Endothelial cell (in vitro differentiated cells): ENCODE measurements around the gene TBX21. TPM values are rescaled to one million over a fixed set of nuclear protein-coding genes. Genes with fewer than 3 reads are reported as not detected.

Source experiments
- DNase-seq: peaks from one replicate; pipeline ENCODE4 v3.0.0; 2021; ENCODE audit warnings: low spot score
- H3K27ac Mint-ChIP-seq: one replicate; pipeline ENCODE4 v1.8.0; 2021; ENCODE audit warnings: mixed read lengths, inconsistent platforms; ENCODE audit not compliant: unreplicated experiment
- H3K27me3 Mint-ChIP-seq: one replicate; pipeline ENCODE4 v1.8.0; 2021; ENCODE audit warnings: mild to moderate bottlenecking, moderate library complexity, mixed read lengths, inconsistent platforms; ENCODE audit not compliant: unreplicated experiment
- H3K36me3 Mint-ChIP-seq: one replicate; pipeline ENCODE4 v1.8.0; 2021; ENCODE audit warnings: mild to moderate bottlenecking, low read depth, mixed read lengths, inconsistent platforms; ENCODE audit not compliant: unreplicated experiment
- H3K4me1 Mint-ChIP-seq: one replicate; pipeline ENCODE4 v1.8.0; 2021; ENCODE audit warnings: mild to moderate bottlenecking, mixed read lengths, inconsistent platforms; ENCODE audit not compliant: unreplicated experiment
- H3K4me3 Mint-ChIP-seq: one replicate; pipeline ENCODE4 v1.8.0; 2021; ENCODE audit warnings: mild to moderate bottlenecking, mixed read lengths, inconsistent platforms; ENCODE audit not compliant: unreplicated experiment
- H3K9me3 Mint-ChIP-seq: one replicate; pipeline ENCODE4 v1.8.0; 2021; ENCODE audit warnings: mixed read lengths, inconsistent platforms; ENCODE audit not compliant: unreplicated experiment
- total RNA-seq: library from RNA; stranded (reverse); fragmentation: NEBNext Ultra II Directional; extraction: Animal tissue kit (Norgen Biotek cat#: 25700); gene quantifications from one replicate; pipeline ENCODE4 v1.2.1, GENCODE V29; 2021; ENCODE audit not compliant: unreplicated experiment
- TF ChIP-seq, protein P1 (sequence below): fragments of 200-600 bp; sonication (generic); IDR thresholded peaks from one replicate; pipeline ENCODE4 v1.5.0; 2021; ENCODE audit warnings: antibody characterized with exemption; ENCODE audit not compliant: unreplicated experiment

Gene TBX21
- total RNA-seq, 1 donor from 2014 or later: 0.21 TPM

DNA sequence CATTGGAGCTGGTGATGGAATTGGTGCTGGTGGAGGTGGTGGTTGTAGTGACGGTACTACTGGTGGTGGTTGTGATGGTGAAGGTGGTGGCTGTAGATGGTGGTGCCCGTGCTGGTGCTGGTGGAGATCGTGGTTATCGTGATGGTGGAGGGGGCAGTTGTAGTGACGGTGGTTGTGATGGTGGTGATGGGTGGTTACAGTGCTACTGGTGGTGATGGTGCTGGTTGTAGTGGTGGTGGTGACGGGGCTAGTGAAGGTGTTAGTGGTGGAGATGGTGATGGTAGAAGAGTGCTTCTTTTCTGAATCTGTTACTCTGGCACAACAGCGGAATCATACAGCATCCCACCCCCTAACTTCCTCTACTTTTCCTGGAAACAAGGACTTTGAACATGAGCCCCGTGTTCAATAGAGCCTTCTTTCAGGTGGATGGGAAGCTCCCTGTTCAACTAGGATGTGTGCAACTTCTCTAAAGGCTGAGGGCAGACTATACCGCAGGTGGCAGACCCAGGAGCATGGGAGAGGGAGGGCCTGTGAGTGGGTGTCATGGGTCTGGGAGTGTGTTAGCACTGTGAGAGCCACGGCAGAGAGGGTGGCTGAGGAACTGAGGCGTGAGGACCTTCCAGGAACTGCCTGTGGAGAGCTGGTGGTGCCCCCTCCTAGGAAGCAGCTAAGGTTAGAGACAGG is 8.2 kb downstream of the TBX21 start:
- H3K4me3 Mint-ChIP-seq: no peak overlapping the region
- TF ChIP-seq, protein P1, sequence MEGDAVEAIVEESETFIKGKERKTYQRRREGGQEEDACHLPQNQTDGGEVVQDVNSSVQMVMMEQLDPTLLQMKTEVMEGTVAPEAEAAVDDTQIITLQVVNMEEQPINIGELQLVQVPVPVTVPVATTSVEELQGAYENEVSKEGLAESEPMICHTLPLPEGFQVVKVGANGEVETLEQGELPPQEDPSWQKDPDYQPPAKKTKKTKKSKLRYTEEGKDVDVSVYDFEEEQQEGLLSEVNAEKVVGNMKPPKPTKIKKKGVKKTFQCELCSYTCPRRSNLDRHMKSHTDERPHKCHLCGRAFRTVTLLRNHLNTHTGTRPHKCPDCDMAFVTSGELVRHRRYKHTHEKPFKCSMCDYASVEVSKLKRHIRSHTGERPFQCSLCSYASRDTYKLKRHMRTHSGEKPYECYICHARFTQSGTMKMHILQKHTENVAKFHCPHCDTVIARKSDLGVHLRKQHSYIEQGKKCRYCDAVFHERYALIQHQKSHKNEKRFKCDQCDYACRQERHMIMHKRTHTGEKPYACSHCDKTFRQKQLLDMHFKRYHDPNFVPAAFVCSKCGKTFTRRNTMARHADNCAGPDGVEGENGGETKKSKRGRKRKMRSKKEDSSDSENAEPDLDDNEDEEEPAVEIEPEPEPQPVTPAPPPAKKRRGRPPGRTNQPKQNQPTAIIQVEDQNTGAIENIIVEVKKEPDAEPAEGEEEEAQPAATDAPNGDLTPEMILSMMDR: no peak
- no peaks in the 10 kb centered on the region for H3K36me3 Mint-ChIP-seq
- peaks cover 9% of the 10 kb centered on the region for H3K27me3 Mint-ChIP-seq
- H3K4me1 Mint-ChIP-seq: peaks cover 18% of the 10 kb centered on the region
- no peak overlapping the region for H3K27ac Mint-ChIP-seq
- H3K9me3 Mint-ChIP-seq: no peaks in the 10 kb centered on the region
- DNase-seq: no peak

DNA sequence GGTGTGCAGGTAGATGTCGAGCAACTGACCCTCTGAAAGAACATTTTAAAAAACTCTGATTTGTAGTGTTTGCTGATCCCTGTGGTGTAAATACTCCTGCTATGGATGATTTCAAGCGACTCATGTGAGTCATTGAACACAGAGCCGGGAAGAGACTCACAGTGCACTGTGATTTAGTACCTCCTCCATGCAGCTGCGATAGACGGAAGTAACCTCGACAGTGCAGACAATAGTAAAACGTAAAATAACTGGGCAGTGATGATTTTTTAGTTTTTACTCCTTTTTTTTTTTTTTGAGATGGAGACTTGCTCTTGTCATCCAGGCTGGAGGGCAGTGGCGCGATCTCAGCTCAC is 8.7 kb downstream of the TBX21 start:
- Mint-ChIP-seq H3K27me3 (peaks cover 9% of the 10 kb centered on the region), H3K4me1 (peaks cover 13% of the 10 kb centered on the region), H3K9me3 (no peaks in the 10 kb centered on the region), H3K27ac (no peak overlapping the region), H3K36me3 (no peaks in the 10 kb centered on the region), H3K4me3 (no peak overlapping the region)
- TF ChIP-seq, protein P1: no peak
- no peak for DNase-seq

- TF ChIP-seq, protein P1: peak; percentile 93
- Mint-ChIP-seq H3K9me3 (no peaks in the 10 kb centered on the region), H3K4me1 (peaks cover 7% of the 10 kb centered on the region), H3K27ac (no peak overlapping the region), H3K27me3 (peaks cover 9% of the 10 kb centered on the region), H3K4me3 (no peak overlapping the region), H3K36me3 (no peaks in the 10 kb centered on the region)
- peak; percentile 76 for DNase-seq
These were observed 9.5 kb downstream of the TBX21 start for GRCh38 chr17:47742319-47743181.

GRCh38 chr17:47744168-47745036 is 11.4 kb downstream of the TBX21 start:
- H3K4me1 Mint-ChIP-seq: peaks cover 7% of the 10 kb centered on the region
- DNase-seq: no peak
- no peak overlapping the region for H3K4me3 Mint-ChIP-seq
- TF ChIP-seq, protein P1: no peak
- peaks cover 7% of the 10 kb centered on the region for H3K27me3 Mint-ChIP-seq
- no peaks in the 10 kb centered on the region for H3K9me3 Mint-ChIP-seq
- H3K27ac Mint-ChIP-seq: no peak overlapping the region
- no peaks in the 10 kb centered on the region for H3K36me3 Mint-ChIP-seq
